ENCODE results near the gene FAM83B.
"Not testable (repeated sequence)": the region's sequence is repeated elsewhere in the genome, so short reads cannot be mapped to it uniquely, and the experiment has no call there.

FAM83B gene

GRCh38 chr6:54897462-54898189, 51.1 kb downstream of the FAM83B start:
- DNase-seq (ENCODE audit: low read depth): no peak

GRCh38 chr6:54898767-54899166, 52.2 kb downstream of the FAM83B start:
- no peak for DNase-seq (ENCODE audit: low read depth)

- DNase-seq (ENCODE audit: low read depth): no peak
Observed at GRCh38 chr6:54899442-54899841, 52.9 kb downstream of the FAM83B start.

- no peak for DNase-seq (ENCODE audit: low read depth)
Observed at GRCh38 chr6:54899986-54900385, 53.4 kb downstream of the FAM83B start.

GRCh38 chr6:54900666-54901065, 54.1 kb downstream of the FAM83B start:
- no peak for DNase-seq (ENCODE audit: low read depth)

GRCh38 chr6:54903884-54904283, 57.3 kb downstream of the FAM83B start:
- DNase-seq (ENCODE audit: low read depth): no peak

GRCh38 chr6:54907355-54907754, 60.8 kb downstream of the FAM83B start:
- no peak for DNase-seq (ENCODE audit: low read depth)

GRCh38 chr6:54909184-54909583, 62.6 kb downstream of the FAM83B start:
- DNase-seq (ENCODE audit: low read depth): no peak

GRCh38 chr6:54910431-54910884, 63.9 kb downstream of the FAM83B start:
- no peak for DNase-seq (ENCODE audit: low read depth)

GRCh38 chr6:54910921-54911320, 64.3 kb downstream of the FAM83B start:
- DNase-seq (ENCODE audit: low read depth): no peak

GRCh38 chr6:54913211-54913610, 66.6 kb downstream of the FAM83B start:
- no peak for DNase-seq (ENCODE audit: low read depth)

GRCh38 chr6:54916858-54917257, 70.3 kb downstream of the FAM83B start:
- DNase-seq (ENCODE audit: low read depth): no peak

- no peak for DNase-seq (ENCODE audit: low read depth)
Observed at GRCh38 chr6:54920628-54921027, 74.1 kb downstream of the FAM83B start.

- DNase-seq (ENCODE audit: low read depth): no peak
Observed at GRCh38 chr6:54921891-54922290, 75.3 kb downstream of the FAM83B start.

- no peak for DNase-seq (ENCODE audit: low read depth)
Observed at GRCh38 chr6:54929245-54929909, 82.8 kb downstream of the FAM83B start.

GRCh38 chr6:54932622-54933021, 86.1 kb downstream of the FAM83B start:
- DNase-seq (ENCODE audit: low read depth): no peak

GRCh38 chr6:54935739-54936138, 89.2 kb downstream of the FAM83B start:
- DNase-seq (ENCODE audit: low read depth): no peak

GRCh38 chr6:54937371-54937770, 90.8 kb downstream of the FAM83B start:
- no peak for DNase-seq (ENCODE audit: low read depth)

GRCh38 chr6:54957698-54958097, 111.1 kb downstream of the FAM83B start:
- no peak for DNase-seq (ENCODE audit: low read depth)

- no peak for DNase-seq (ENCODE audit: low read depth)
Observed at GRCh38 chr6:54958446-54958845, 111.9 kb downstream of the FAM83B start.

- no peak for DNase-seq (ENCODE audit: low read depth)
Observed at GRCh38 chr6:54959820-54960219, 113.2 kb downstream of the FAM83B start.

- DNase-seq (ENCODE audit: low read depth): not testable (repeated sequence)
Observed at GRCh38 chr6:54961372-54961771, 114.8 kb downstream of the FAM83B start.

- DNase-seq (ENCODE audit: low read depth): no peak
Observed at GRCh38 chr6:54970337-54970736, 123.8 kb downstream of the FAM83B start.

GRCh38 chr6:54971825-54972224, 125.3 kb downstream of the FAM83B start:
- DNase-seq (ENCODE audit: low read depth): no peak

Data from stimulated activated CD8-positive, alpha-beta memory T cell treated with anti-CD3 and anti-CD28 coated beads, Interleukin-12 subunit alpha, Interleukin-12 subunit beta, amount 100 ng/mL, for 4 hours (primary cell).